Renal cortex interstitium (tissue), 3 donors: ENCODE measurements around the gene CYP4B1. TPM values are rescaled to one million over a fixed set of nuclear protein-coding genes. Genes with fewer than 3 reads are reported as not detected.

ENCODE experiments used
- polyA plus RNA-seq, 3 donors: library from polyadenylated mRNA; unstranded; fragments of 120-200 nt; gene quantifications; one replicate each; pipeline ENCODE4 v1.2.1, GENCODE V29; 2013; ENCODE audit not compliant: insufficient read length in 3 of 3

Gene CYP4B1
- polyA plus RNA-seq, 3 donors = 1.4 to 1.7 (median 1.6) TPM

Other genes with a start within 250 kb of the CYP4B1 start
- not detected for gene KNCN, start 247.4 kb upstream of the CYP4B1 start, polyA plus RNA-seq
- 10 to 100 TPM; 24.8 to 49.0 (median 27.6) TPM for gene MKNK1, start 194.8 kb upstream of the CYP4B1 start, polyA plus RNA-seq
- 10 to 100 TPM; 10.5 to 13.2 (median 11.1) TPM for gene MOB3C, start 182.2 kb upstream of the CYP4B1 start, polyA plus RNA-seq
- gene ATPAF1, start 130.7 kb upstream of the CYP4B1 start, polyA plus RNA-seq = 100 to 1,000 TPM in 1 of 3 donors, 10 to 100 TPM in 2; 95.5 to 111 (median 99.4) TPM
- gene TEX38, start 127.2 kb upstream of the CYP4B1 start, polyA plus RNA-seq = under 1 TPM; 0.24 to 0.64 (median 0.57) TPM
- gene EFCAB14, start 79.9 kb upstream of the CYP4B1 start, polyA plus RNA-seq = 100 to 1,000 TPM in 1 of 3 donors, 10 to 100 TPM in 2; 88.3 to 106 (median 92.0) TPM
- 10 to 100 TPM; 38.8 to 63.3 (median 61.9) TPM for gene CYP4A11, start 142.4 kb downstream of the CYP4B1 start, polyA plus RNA-seq
- 10 to 100 TPM in 1 of 3 donors, 1 to 10 TPM in 2; 7.8 to 11.6 (median 9.0) TPM for gene CYP4X1, start 224.6 kb downstream of the CYP4B1 start, polyA plus RNA-seq